GM12878 (cell line): ENCODE data around the gene TMEM250. TPM values are rescaled to one million over a fixed set of nuclear protein-coding genes. Genes with fewer than 3 reads are reported as not detected.

Source experiments
- ATAC-seq: fragments of 200-7000 bp; cut with Tn5 transposase; 3 replicates; pipeline ENCODE4 v1.9.1; 2020; ENCODE audit warnings: mild to moderate bottlenecking, moderate library complexity
- BruUV-seq: library from RNA; stranded (reverse); fragments of 400-500 nt; replicated peaks from 2 replicates; lab custom pipeline; 2021; lab: Mats Ljungman, UMichigan
- CTCF ChIA-PET: fragments of 300-600 bp; sonication (Branson Sonifier 250); formaldehyde crosslinking; extraction: SDS; loops from one replicate; lab custom pipeline; 2021; ENCODE audit warnings: inconsistent platforms; lab: Yijun Ruan, JAX
- POLR2A ChIA-PET: fragments of 350-600 bp; formaldehyde crosslinking; extraction: SDS; loops from one replicate; lab custom pipeline; 2021; ENCODE audit warnings: inconsistent platforms; lab: Charles Lee
- RAD21 ChIA-PET: fragments of 300-600 bp; sonication (Branson Sonifier 250); formaldehyde crosslinking; loops from one replicate; lab custom pipeline; 2023; ENCODE audit warnings: antibody characterized with exemption; ENCODE audit not compliant: unreplicated experiment; lab: Charles Lee
- SMC1A ChIA-PET: fragments of 300-600 bp; sonication (Branson Sonifier 250); formaldehyde crosslinking; loops from one replicate; lab custom pipeline; 2023; ENCODE audit not compliant: unreplicated experiment, uncharacterized antibody; lab: Charles Lee
- DNase-seq: peaks from one replicate; pipeline ENCODE4 v3.0.0-alpha.2; 2011; ENCODE audit warnings: low read depth, low spot score
- FAIRE-seq: peaks from 3 replicates; lab custom pipeline; 2011; peaks lifted over from hg19 to GRCh38; lab: Jason Lieb, UNC
- H2AFZ ChIP-seq: 2 replicates; pipeline ENCODE4 v1.6.0; 2011; ENCODE audit warnings: low read depth, low read length, control low read depth; ENCODE audit not compliant: control insufficient read depth
- H3K27ac ChIP-seq: 2 replicates; pipeline ENCODE4 v1.5.1; 2011; ENCODE audit warnings: control low read depth; ENCODE audit not compliant: control insufficient read depth, insufficient read depth
- H3K27me3 ChIP-seq, 2 experiments: replicated peaks in 1 of 2; 2 replicates each; pipeline versions ENCODE4 v1.6.0 to v1.6.1; 2011; ENCODE audit warnings: low read length in 1 of 2; ENCODE audit not compliant: control insufficient read depth in 2 of 2, insufficient read depth in 2 of 2
- H3K36me3 ChIP-seq, 2 experiments: 2 replicates each; pipeline ENCODE4 v1.5.1; 2011; ENCODE audit warnings: low read length in 1 of 2; ENCODE audit not compliant: control insufficient read depth in 2 of 2, insufficient read depth in 2 of 2
- H3K4me1 ChIP-seq: 2 replicates; pipeline ENCODE4 v1.6.1; 2011; ENCODE audit warnings: mild to moderate bottlenecking, low read length, moderate library complexity, mixed read lengths; ENCODE audit not compliant: control insufficient read depth, insufficient read depth
- H3K4me2 ChIP-seq: 2 replicates; pipeline ENCODE4 v1.6.0; 2011; ENCODE audit warnings: control low read depth; ENCODE audit not compliant: control insufficient read depth, insufficient read depth
- H3K4me3 ChIP-seq: fragments of 200-600 bp; sonication (generic); 2 replicates; pipeline ENCODE4 v1.5.1; 2016
- H3K79me2 ChIP-seq: 2 replicates; pipeline ENCODE4 v1.6.0; 2011; ENCODE audit warnings: low read length; ENCODE audit not compliant: control insufficient read depth, insufficient read depth
- H3K9ac ChIP-seq: 2 replicates; pipeline ENCODE4 v1.8.0; 2011; ENCODE audit warnings: low read length, control low read depth, mixed read lengths; ENCODE audit not compliant: control insufficient read depth, insufficient read depth
- H3K9me3 ChIP-seq: replicated peaks from 3 replicates; pipeline ENCODE4 v1.5.1; 2011; ENCODE audit warnings: mild to moderate bottlenecking, low read length; ENCODE audit not compliant: control insufficient read depth, insufficient read depth
- H4K20me1 ChIP-seq: 2 replicates; pipeline ENCODE4 v1.6.0; 2011; ENCODE audit not compliant: control insufficient read depth, insufficient read depth
- BHLHE40 ChIP-seq, 2 experiments: fragments of 450-650 bp in 1 of 2; IDR thresholded peaks; 2 replicates each; pipeline ENCODE4 v1.6.1; 2011 to 2017; ENCODE audit warnings: low read depth in 2 of 2, borderline replicate concordance in 1 of 2, improper control_type of control experiment in 1 of 2, low read length in 1 of 2, mild to moderate bottlenecking in 1 of 2
- EP300 ChIP-seq, 2 experiments: fragments of 150-350 bp in 1 of 2; IDR thresholded peaks; 2 replicates each; pipeline ENCODE4 v1.6.1; 2011 to 2012; ENCODE audit warnings: low read depth in 2 of 2, low read length in 2 of 2, borderline replicate concordance in 1 of 2, improper control_type of control experiment in 1 of 2, inconsistent platforms in 1 of 2; ENCODE audit not compliant: control insufficient read depth in 1 of 2
- GABPA ChIP-seq: IDR thresholded peaks from 2 replicates; pipeline ENCODE4 v1.6.1; 2014; ENCODE audit warnings: antibody characterized with exemption, low read depth, mild to moderate bottlenecking, inconsistent platforms
- GATAD2B ChIP-seq: fragments of 450-650 bp; conservative IDR thresholded peaks from 2 replicates; pipeline ENCODE4 v1.6.1; 2017; ENCODE audit warnings: low read depth, mild to moderate bottlenecking, moderate library complexity
- HDGF ChIP-seq: fragments of 450-650 bp; IDR thresholded peaks from 2 replicates; pipeline ENCODE4 v1.6.1; 2016; ENCODE audit warnings: antibody characterized with exemption
- NBN ChIP-seq: fragments of 450-650 bp; IDR thresholded peaks from 2 replicates; pipeline ENCODE4 v1.6.1; 2016
- NFYB ChIP-seq: IDR thresholded peaks from 2 replicates; pipeline ENCODE4 v1.6.1; 2011; ENCODE audit warnings: low read depth, mild to moderate bottlenecking, low read length, improper control_type of control experiment, moderate library complexity; ENCODE audit not compliant: insufficient read depth
- NR2F1 ChIP-seq: fragments of 450-650 bp; conservative IDR thresholded peaks from 2 replicates; pipeline ENCODE4 v1.6.1; 2017; ENCODE audit warnings: mild to moderate bottlenecking
- POLR2AphosphoS5 ChIP-seq: IDR thresholded peaks from 2 replicates; pipeline ENCODE4 v1.6.1; 2011; ENCODE audit warnings: mild to moderate bottlenecking, low read length, inconsistent platforms
- RAD51 ChIP-seq: fragments of 450-650 bp; IDR thresholded peaks from 2 replicates; pipeline ENCODE4 v1.6.1; 2016; ENCODE audit warnings: moderate library complexity, mild to moderate bottlenecking, inconsistent platforms
- ZNF274 ChIP-seq: IDR thresholded peaks from one replicate; pipeline ENCODE4 v1.8.0; 2011; ENCODE audit not compliant: insufficient read length, insufficient read depth
- WGBS: methylation state at CpG from one replicate; pipeline ENCODE4 v1.1.6; 2016; ENCODE audit warnings: low lambda C conversion rate; ENCODE audit not compliant: insufficient replicate concordance, insufficient coverage; ENCODE audit errors: missing lambda C conversion rate; 5-methylcytosine and 5-hydroxymethylcytosine counted together
- in situ Hi-C: fragments of 300-500 bp; cut with MboI; formaldehyde crosslinking; loops from 9 replicates; pipeline ENCODE4 v1.14.3; 2018; ENCODE audit warnings: mixed read lengths
- intact Hi-C: fragments of 100-400 bp; cut with micrococcal nuclease; formaldehyde crosslinking; loops from one replicate; pipeline ENCODE4 v1.14.2; 2022; ENCODE audit not compliant: unreplicated experiment
- polyA plus RNA-seq, 11 experiments: library from polyadenylated mRNA; depleted of rRNA in 4 of 11; unstranded in 6 of 11; stranded (reverse) in 5 of 11; fragments of >200 nt; fragmentation: Nextera tagmentation in 4 of 11; fragmentation: Illumina TruSeq in 1 of 11; extraction: Ambion mirVana in 4 of 11; extraction: Trizol in 1 of 11; gene quantifications; 1 replicate in 1 of 11; 2 replicates in 10 of 11; pipeline versions ENCODE4 v1.2.1 to v1.2.3, GENCODE V29; 2011 to 2016; ENCODE audit warnings: inconsistent platforms in 2 of 11, missing spikeins in 2 of 11, low read depth in 1 of 11
- total RNA-seq, 4 experiments: library from RNA; depleted of rRNA in 3 of 4; stranded (reverse); fragments of >200 nt in 3 of 4; fragmentation: Illumina TruSeq in 1 of 4; extraction: Trizol in 1 of 4; gene quantifications; 2 replicates each; pipeline versions ENCODE4 v1.2.1 to v1.2.3, GENCODE V29; 2013 to 2021
- TF ChIP-seq, protein P1 (sequence below): IDR thresholded peaks from 2 replicates; pipeline ENCODE4 v1.6.1; 2011; ENCODE audit warnings: low read depth, low read length, improper control_type of control experiment, borderline replicate concordance
- TF ChIP-seq, protein P2 (sequence below): IDR thresholded peaks from 2 replicates; pipeline ENCODE4 v1.6.1; 2011; ENCODE audit warnings: borderline replicate concordance, low read depth, mild to moderate bottlenecking, moderate library complexity, low read length; ENCODE audit not compliant: insufficient read depth, poor library complexity, severe bottlenecking
- TF ChIP-seq, protein P3 (sequence below): fragments of 450-650 bp; IDR thresholded peaks from 2 replicates; pipeline ENCODE4 v1.6.1; 2016; ENCODE audit warnings: mild to moderate bottlenecking

The TMEM250 gene
- total and polyA plus RNA-seq, 10 of the 15 experiments (the other 5 are each of a cell fraction or from before 2014, with no cell fraction given): 0.39 to 39.9 (median 8.5) TPM

DNA sequence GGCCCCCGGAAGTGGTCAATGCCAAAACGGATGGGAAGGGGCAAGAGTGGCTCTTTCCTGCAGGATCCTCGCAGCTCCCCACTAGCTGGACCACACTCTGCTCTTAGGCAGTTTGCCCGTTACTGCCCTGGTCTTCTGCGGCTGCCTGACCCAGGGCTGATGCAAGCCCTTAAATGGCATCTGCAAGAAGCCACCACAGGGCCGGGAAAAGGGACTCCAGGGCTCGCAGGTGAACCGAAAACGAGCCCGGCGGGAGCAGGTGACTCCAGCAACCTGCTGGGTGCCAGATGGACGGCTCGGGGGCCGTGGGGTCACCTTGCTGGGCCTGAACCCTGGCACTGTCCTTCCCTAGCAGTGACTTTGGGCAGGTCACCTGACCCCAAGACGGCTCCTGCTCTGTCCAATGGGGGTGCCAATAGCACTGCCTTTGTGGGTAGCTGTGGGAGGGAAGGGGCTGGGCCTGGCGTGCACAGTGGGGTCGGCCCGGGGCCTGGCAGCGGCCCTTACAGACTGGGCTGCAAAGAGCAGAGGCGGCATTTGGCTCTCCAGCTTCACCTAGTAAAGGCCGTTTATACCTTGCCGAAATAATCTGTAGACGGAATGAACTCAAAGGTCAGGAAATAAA is 1.3 kb downstream of the TMEM250 start:
- BruUV-seq: no TSS peak
- FAIRE-seq: no peak
- SMC1A ChIA-PET: interaction anchor here (0.8 to 1.0 kb wide), 3 partner anchors 8 to 27 kb away, joined by 3 to 5 read pairs (median 3); no protein-coding TSS in a partner anchor

More for the DNA sequence above, 1.3 kb downstream of the TMEM250 start:
- Histone ChIP-seq H3K9me3 (no peaks in the 10 kb centered on the region), H3K9ac (peak overlapping the region; percentile 89), H2AFZ (no peak overlapping the region), H3K4me2 (peak overlapping the region; percentile 64), H3K4me3 (peak overlapping the region; percentile 92), H3K36me3 (peaks cover 0 to 3% of the 10 kb centered on the region in 2 experiments; a peak in 2 of 4 replicates), H4K20me1 (no peaks in the 10 kb centered on the region), H3K27ac (peak overlapping the region; percentile 83), H3K27me3 (no peaks in the 10 kb centered on the region), H3K4me1 (peaks cover 8% of the 10 kb centered on the region), H3K79me2 (peaks cover 31% of the 10 kb centered on the region)
- no peak for TF ChIP-seq GATAD2B
- 0 out of 2 replicates have a peak, but pooled peaks have one; percentile 10 for TF ChIP-seq NR2F1
- TF ChIP-seq RAD51: peak; percentile 80
- TF ChIP-seq POLR2AphosphoS5: peak; percentile 75
- TF ChIP-seq EP300 (IDR thresholded peaks at IDR 0.05; ENCODE audit: borderline replicate concordance in 1 of 2, control insufficient read depth in 1 of 2, low read depth in 2 of 2, low read length in 2 of 2): no peak
- peak; percentile 72; the same call in 1 of the 2 replicates for TF ChIP-seq HDGF
- no peak for TF ChIP-seq GABPA
- peak in 1 of 2 experiments; percentile 61; a peak in 2 of 4 replicates for TF ChIP-seq BHLHE40 (IDR thresholded peaks at IDR 0.05; ENCODE audit: borderline replicate concordance in 1 of 2, low read depth in 2 of 2, low read length in 1 of 2)
- TF ChIP-seq, protein P1, sequence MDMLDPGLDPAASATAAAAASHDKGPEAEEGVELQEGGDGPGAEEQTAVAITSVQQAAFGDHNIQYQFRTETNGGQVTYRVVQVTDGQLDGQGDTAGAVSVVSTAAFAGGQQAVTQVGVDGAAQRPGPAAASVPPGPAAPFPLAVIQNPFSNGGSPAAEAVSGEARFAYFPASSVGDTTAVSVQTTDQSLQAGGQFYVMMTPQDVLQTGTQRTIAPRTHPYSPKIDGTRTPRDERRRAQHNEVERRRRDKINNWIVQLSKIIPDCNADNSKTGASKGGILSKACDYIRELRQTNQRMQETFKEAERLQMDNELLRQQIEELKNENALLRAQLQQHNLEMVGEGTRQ: peak; percentile 42
- TF ChIP-seq, protein P2, sequence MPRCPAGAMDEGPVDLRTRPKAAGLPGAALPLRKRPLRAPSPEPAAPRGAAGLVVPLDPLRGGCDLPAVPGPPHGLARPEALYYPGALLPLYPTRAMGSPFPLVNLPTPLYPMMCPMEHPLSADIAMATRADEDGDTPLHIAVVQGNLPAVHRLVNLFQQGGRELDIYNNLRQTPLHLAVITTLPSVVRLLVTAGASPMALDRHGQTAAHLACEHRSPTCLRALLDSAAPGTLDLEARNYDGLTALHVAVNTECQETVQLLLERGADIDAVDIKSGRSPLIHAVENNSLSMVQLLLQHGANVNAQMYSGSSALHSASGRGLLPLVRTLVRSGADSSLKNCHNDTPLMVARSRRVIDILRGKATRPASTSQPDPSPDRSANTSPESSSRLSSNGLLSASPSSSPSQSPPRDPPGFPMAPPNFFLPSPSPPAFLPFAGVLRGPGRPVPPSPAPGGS: no peak
- peak; percentile 28; the same call in 1 of the 2 replicates for TF ChIP-seq NFYB
- TF ChIP-seq ZNF274: no peak
- TF ChIP-seq, protein P3, sequence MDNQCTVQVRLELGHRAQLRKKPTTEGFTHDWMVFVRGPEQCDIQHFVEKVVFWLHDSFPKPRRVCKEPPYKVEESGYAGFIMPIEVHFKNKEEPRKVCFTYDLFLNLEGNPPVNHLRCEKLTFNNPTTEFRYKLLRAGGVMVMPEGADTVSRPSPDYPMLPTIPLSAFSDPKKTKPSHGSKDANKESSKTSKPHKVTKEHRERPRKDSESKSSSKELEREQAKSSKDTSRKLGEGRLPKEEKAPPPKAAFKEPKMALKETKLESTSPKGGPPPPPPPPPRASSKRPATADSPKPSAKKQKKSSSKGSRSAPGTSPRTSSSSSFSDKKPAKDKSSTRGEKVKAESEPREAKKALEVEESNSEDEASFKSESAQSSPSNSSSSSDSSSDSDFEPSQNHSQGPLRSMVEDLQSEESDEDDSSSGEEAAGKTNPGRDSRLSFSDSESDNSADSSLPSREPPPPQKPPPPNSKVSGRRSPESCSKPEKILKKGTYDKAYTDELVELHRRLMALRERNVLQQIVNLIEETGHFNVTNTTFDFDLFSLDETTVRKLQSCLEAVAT: 0 out of 2 replicates have a peak, but pooled peaks have one; percentile 34
- peak; percentile 72; the same call in 1 of the 2 replicates for TF ChIP-seq NBN
- in situ Hi-C loops: no loop called here
- ATAC-seq (peak; percentile 73), DNase-seq (no peak)
- ChIA-PET RAD21 (interaction anchor here (0.7 to 2.2 kb wide), 5 partner anchors 8 to 27 kb away, joined by 3 to 10 read pairs (median 6); no protein-coding TSS in a partner anchor), CTCF (interaction anchor here (1.1 to 1.5 kb wide), 2 partner anchors 8 to 27 kb away, joined by 6 to 7 read pairs; no protein-coding TSS in a partner anchor), POLR2A (interaction anchor here (0.9 to 1.8 kb wide), 8 partner anchors 8 to 158 kb away, joined by 3 to 19 read pairs (median 5); partner anchors contain the start of gene UBAC1)
- intact Hi-C loops: loop anchor here (1.0 kb wide), 1 partner anchor 8 kb away; no protein-coding TSS in a partner anchor
- 48% methylated on average over 23 of the region's 23 CpGs for WGBS
